ENCODE data around the gene TOMT.

GRCh38 chr11:72083414-72083813 lies 22.3 kb upstream of the TOMT start:
- no peak for TF ChIP-seq POLR2A (IDR thresholded peaks at IDR 0.05; ENCODE audit: low read length)
- TF ChIP-seq GATA1 (IDR thresholded peaks at IDR 0.05; ENCODE audit: low read depth, low read length) = no peak

All from erythroblast (primary cell).